Activated CD8-positive, alpha-beta T cell treated with anti-CD3 and anti-CD28 coated beads, Interleukin-2, amount 10 ng/mL, durations not matched to agents 7 days and 5 days (primary cell): ENCODE measurements around the gene SETD1A. TPM values are rescaled to one million over a fixed set of nuclear protein-coding genes. Genes with fewer than 3 reads are reported as not detected.
A peak's percentile ranks its signal among the peaks of the same experiment; 100 is the strongest.

Experiments
- ATAC-seq: fragments of 150-1000 bp; cut with Tn5 transposase; one replicate; pipeline ENCODE4 v1.10.0; 2021; ENCODE audit warnings: moderate library complexity
- CTCF ChIA-PET: fragments of 350-600 bp; sonication (Branson Sonifier 250); formaldehyde crosslinking; loops from one replicate; lab custom pipeline; 2021; ENCODE audit warnings: antibody characterized with exemption; lab: Charles Lee
- POLR2A ChIA-PET: fragments of 350-600 bp; sonication (Branson Sonifier 250); formaldehyde crosslinking; loops from one replicate; lab custom pipeline; 2021; ENCODE audit warnings: antibody characterized with exemption; lab: Charles Lee
- DNase-seq: peaks from one replicate; pipeline ENCODE4 v3.0.0-alpha.2; 2020
- H3K27ac Mint-ChIP-seq: one replicate; pipeline ENCODE4 v1.8.0; 2021; ENCODE audit warnings: mild to moderate bottlenecking, mixed read lengths
- H3K27me3 Mint-ChIP-seq: one replicate; pipeline ENCODE4 v1.8.0; 2021; ENCODE audit warnings: low read depth, mixed read lengths
- H3K36me3 Mint-ChIP-seq: one replicate; pipeline ENCODE4 v1.8.0; 2021; ENCODE audit warnings: low read depth, mixed read lengths
- H3K4me1 Mint-ChIP-seq: one replicate; pipeline ENCODE4 v1.8.0; 2021; ENCODE audit warnings: low read depth, mixed read lengths
- H3K4me3 Mint-ChIP-seq: one replicate; pipeline ENCODE4 v1.8.0; 2021; ENCODE audit warnings: mild to moderate bottlenecking, mixed read lengths
- H3K9me3 Mint-ChIP-seq: one replicate; pipeline ENCODE4 v1.8.0; 2022; ENCODE audit warnings: mixed read lengths; ENCODE audit not compliant: insufficient read depth
- total RNA-seq, 2 experiments: library from RNA; stranded (reverse); gene quantifications; one replicate each; pipeline ENCODE4 v1.2.3, GENCODE V29; 2021

SETD1A gene
- total RNA-seq, 2 experiments from 2014 or later = 25.6 to 28.4 TPM

DNA sequence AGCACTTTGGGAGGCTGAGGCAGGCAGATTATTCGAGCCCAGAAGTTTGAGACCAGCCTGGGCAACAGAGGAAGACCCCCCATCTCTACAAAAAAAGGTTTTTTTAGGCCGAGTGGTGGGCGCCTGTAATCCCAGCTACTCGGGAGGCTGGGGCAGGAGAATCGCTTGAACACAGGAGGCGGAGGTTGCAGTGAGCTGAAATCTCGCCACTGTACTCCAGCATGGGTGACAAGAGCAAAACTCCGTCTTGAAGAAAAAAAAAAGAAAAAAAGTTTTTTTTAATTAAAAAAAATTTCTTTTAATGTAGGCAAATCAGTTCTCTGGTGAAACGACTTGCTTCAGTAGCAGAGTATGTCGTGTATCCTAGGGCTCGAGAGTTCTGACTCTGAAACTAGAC, 38.4 kb downstream of the SETD1A start:
- ATAC-seq (no peak), DNase-seq (no peak)
- H3K27ac Mint-ChIP-seq = peak overlapping the region; percentile 67
- H3K4me3 Mint-ChIP-seq = peak overlapping the region; percentile 92
- no peaks in the 10 kb centered on the region for H3K9me3 Mint-ChIP-seq
- peaks cover 38% of the 10 kb centered on the region for H3K4me1 Mint-ChIP-seq
- H3K27me3 Mint-ChIP-seq = peaks cover 2% of the 10 kb centered on the region
- ChIA-PET POLR2A (interaction anchor here (1.6 kb wide), 2 partner anchors 77 to 146 kb away, joined by 6 to 13 read pairs; partner anchors contain the start of genes ZNF646 and ZNF668), CTCF (no interaction called here)
- H3K36me3 Mint-ChIP-seq = no peaks in the 10 kb centered on the region

DNA sequence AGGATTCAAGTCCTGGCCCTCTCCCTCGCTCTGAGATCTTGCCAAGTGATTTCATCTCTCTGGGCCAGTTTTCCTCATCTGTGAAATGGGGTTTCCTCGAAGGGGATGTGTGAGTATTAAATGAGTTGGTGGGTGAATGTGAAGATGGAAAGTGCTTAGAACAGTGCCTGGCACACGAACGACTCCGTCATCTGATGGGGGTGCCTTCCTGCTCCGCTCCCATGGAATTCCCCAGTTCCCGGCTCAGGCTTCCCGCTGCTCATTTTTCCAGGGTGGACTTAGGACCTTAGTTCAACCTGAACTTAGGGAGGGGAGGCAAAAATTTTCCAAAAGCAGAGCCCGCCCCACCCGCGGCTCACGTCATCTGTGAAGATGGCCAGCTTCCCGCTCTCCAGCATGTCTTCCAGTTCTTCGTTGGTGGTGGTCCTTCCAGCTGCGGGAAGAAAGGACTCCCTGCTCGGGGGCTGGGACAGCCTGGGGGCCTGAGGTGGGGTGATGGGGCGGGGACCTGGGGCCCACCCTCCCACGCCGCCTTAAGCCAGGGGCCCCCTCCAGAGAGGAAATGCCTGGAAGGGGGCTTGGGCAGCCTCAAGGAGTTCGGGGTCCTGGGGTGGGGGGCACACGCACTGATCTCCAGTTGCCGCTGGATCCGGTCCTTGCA, 38.9 kb downstream of the SETD1A start:
- no peaks in the 10 kb centered on the region for H3K36me3 Mint-ChIP-seq
- ChIA-PET CTCF (interaction anchor here (1.0 to 1.2 kb wide), 3 partner anchors 12 to 464 kb away, joined by 3 to 6 read pairs (median 4); partner anchors contain the start of gene HSD3B7), POLR2A (interaction anchor here (1.0 to 1.6 kb wide), 4 partner anchors 10 to 184 kb away, joined by 3 to 13 read pairs (median 6); partner anchors contain the start of genes FUS, ZNF646 and ZNF668)
- no peaks in the 10 kb centered on the region for H3K9me3 Mint-ChIP-seq
- peak overlapping the region; percentile 94 for H3K27ac Mint-ChIP-seq
- H3K4me3 Mint-ChIP-seq = peak overlapping the region; percentile 92
- peaks cover 34% of the 10 kb centered on the region for H3K4me1 Mint-ChIP-seq
- ATAC-seq (no peak), DNase-seq (no peak)
- peaks cover 2% of the 10 kb centered on the region for H3K27me3 Mint-ChIP-seq

DNA sequence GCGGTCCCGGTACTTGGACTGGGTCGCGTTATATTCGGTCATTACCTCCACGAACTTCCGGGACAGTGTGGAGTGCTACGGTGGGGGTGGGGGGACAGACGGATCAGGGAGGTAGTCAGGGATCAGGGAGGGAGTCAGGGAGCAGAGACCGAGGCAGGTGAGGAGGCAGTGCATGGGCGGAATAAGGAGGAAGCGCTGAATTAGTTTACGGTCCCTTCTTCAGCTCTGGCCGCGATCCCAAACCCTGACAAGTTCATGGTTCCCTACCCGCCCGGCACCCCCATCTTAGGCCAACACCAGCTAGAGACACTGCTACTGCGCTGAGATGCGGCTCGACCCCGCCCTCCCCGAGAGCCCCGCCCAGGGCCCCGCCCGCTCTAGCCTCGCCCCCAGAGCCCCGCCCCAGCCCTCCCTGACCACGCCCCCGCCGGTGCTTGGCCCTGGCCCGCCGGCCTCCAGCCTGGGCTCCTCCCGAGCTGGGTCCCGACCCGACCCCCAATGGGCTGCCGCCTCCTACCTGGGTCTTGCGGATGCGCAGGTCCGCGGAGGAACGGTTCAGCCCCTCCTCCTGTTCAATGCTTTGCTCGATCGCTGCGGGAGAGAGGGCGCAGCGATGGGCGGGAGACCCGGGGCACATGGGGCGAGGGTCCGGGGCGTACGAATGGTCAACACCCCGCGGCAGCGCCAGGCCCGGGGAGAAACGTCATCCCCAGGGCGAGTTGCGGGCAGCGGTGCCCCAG, 39.6 kb downstream of the SETD1A start:
- peak overlapping the region; percentile 92 for H3K4me3 Mint-ChIP-seq
- peak overlapping the region; percentile 94 for H3K27ac Mint-ChIP-seq
- ATAC-seq = peak; percentile 99
- peak; percentile 90 for DNase-seq
- no peaks in the 10 kb centered on the region for H3K36me3 Mint-ChIP-seq
- peaks cover 4% of the 10 kb centered on the region for H3K27me3 Mint-ChIP-seq
- ChIA-PET CTCF (interaction anchor here (1.0 to 1.2 kb wide), 3 partner anchors 13 to 463 kb away, joined by 3 to 6 read pairs (median 4); partner anchors contain the start of gene HSD3B7), POLR2A (interaction anchor here (0.6 to 1.6 kb wide), 7 partner anchors 9 to 183 kb away, joined by 3 to 13 read pairs (median 5); partner anchors contain the start of genes FUS, KAT8, ZNF646 and ZNF668)
- no peaks in the 10 kb centered on the region for H3K9me3 Mint-ChIP-seq
- peaks cover 32% of the 10 kb centered on the region for H3K4me1 Mint-ChIP-seq

DNA sequence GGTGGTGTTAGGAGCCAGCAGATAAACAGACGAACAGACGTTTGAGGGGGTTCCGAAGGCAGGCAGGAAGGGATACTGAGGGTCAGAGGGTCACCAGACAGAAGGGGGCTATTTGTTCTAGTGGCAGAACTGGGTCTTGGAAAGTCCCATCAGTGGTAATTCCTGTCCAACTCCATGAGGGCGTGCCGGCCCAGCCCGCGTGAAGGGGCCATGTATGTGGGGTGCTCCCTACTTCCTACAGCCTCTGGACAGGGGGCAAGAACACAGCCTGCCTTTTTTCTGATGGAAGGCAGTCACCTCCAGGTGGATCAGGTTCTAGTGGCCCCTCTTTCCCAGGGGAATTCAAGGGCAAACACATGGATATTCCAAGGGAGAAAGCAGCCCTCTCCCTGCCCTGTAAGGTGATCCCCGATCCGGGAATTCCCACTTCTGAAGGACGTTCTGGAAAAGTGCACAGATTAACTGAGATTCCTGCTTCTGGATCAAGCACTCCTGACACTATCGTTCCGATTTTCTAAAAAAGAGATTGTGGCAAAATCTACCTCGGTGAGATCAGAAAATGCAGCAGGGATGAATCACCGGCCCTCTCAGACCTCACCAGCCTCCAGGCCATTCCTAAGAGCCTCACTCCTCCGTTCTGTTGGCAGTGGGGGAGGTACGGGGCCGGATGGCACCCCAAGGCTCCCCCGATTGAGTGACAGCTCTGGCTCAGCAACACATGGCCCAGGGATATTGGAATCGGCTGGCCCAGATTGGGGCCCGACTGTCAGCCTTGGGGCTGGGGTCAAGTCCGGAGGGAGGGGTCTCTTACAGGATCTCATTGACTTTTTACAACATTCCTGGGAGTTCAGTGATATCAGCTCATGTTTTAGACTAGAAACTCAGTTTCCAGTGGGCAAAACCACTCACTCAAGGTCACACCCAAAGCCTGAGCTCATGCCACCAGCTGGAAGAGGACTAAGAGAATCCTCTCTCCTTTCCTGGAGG, 40.5 kb downstream of the SETD1A start:
- Mint-ChIP-seq H3K4me1 (peaks cover 25% of the 10 kb centered on the region), H3K36me3 (no peaks in the 10 kb centered on the region), H3K27me3 (peaks cover 4% of the 10 kb centered on the region), H3K27ac (no peak overlapping the region), H3K4me3 (peak overlapping the region; percentile 62), H3K9me3 (no peaks in the 10 kb centered on the region)
- ChIA-PET CTCF (interaction anchor here (1.0 to 1.9 kb wide), 7 partner anchors 13 to 462 kb away, joined by 3 to 6 read pairs (median 4); partner anchors contain the start of genes HSD3B7, ZNF646 and ZNF668), POLR2A (interaction anchor here (0.6 to 1.6 kb wide), 6 partner anchors 8 to 144 kb away, joined by 3 to 13 read pairs (median 5); partner anchors contain the start of genes KAT8, ZNF646 and ZNF668)
- ATAC-seq (no peak), DNase-seq (no peak)

DNA sequence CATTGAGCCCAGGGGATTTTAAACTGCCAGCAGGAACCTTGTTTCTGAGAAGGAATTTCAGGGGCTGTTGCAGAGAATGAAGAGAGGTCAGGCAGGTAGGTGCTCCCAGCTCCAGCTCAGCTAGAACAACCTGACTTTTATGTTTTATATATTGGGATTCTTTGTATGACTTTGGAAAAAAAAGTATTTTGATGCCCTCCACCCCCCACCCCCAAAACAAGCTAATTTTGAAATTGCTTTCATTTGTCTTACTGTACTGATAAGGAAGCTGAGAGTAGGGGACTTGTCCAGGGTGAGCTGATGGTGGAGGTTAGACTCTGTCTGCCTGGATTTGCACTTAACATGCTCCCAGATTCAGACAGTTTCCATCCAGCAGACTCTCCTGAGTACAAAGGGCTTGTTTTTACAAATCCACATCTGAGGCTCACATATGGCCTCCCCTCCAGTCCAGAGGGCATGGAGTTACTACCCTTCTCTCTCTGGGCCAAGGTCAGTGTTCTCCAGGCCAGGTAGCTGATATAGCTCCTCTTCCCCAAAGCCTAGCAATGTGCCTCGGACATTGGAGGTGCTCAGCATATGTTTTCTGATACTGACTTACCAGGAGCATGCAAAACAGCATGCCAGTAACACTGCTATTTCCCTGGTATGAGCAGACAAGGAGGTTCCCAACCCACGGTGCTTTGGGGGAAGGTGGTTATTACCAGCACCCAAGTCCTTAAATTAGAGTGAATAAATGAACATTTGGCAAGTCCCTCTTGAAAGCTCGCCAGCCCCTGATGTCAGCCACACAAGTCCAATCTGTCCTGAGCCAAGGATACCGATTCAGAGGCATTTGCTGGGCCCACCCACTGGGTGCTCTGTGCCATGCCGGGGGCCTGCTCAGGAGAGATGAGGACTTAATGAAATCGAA, 41.6 kb downstream of the SETD1A start:
- no peak for DNase-seq
- peaks cover 4% of the 10 kb centered on the region for H3K27me3 Mint-ChIP-seq
- no peaks in the 10 kb centered on the region for H3K9me3 Mint-ChIP-seq
- POLR2A ChIA-PET = no interaction called here
- CTCF ChIA-PET = interaction anchor here (0.7 to 1.9 kb wide), 6 partner anchors 13 to 512 kb away, joined by 3 to 5 read pairs (median 4); partner anchors contain the start of genes ZNF646 and ZNF668
- no peak for ATAC-seq
- H3K4me1 Mint-ChIP-seq = peaks cover 15% of the 10 kb centered on the region
- H3K36me3 Mint-ChIP-seq = no peaks in the 10 kb centered on the region
- no peak overlapping the region for H3K4me3 Mint-ChIP-seq
- H3K27ac Mint-ChIP-seq = no peak overlapping the region

DNA sequence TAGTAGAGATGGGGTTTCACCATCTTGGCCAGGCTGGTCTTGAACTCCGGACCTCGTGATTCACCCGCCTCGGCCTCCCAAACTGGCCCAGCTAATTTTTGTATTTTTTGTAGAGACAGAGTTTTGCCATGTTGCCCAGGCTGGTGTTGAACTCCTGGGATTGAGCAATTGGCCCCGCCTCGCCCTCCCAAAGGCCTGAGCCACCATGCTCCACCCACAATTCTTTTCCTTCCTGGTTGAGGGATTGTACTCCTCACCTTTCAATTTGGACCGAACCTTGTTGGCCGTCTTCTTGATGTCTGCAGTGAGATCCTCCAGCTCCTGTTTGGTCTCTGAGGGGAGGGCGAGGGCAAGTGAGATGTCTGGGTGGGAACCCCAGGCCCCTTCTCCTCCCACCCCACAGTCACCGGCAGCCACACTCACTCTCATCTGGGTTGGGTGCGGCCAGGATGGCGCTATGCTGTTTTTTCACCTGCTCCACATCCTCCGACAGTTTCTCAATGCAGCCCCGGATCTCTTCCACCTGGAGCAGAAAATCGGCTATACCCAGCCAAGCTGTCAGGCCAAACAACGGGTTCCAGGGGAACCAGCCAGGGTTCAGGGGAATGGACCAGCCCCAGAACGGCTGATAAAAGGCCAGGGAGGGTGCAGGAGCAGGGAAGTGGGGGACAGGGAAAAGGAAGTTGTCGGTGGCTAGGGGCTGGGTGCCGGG, 43.3 kb downstream of the SETD1A start:
- ATAC-seq (no peak), DNase-seq (no peak)
- Mint-ChIP-seq H3K4me3 (no peak overlapping the region), H3K9me3 (no peaks in the 10 kb centered on the region), H3K27me3 (peaks cover 8% of the 10 kb centered on the region), H3K36me3 (no peaks in the 10 kb centered on the region), H3K27ac (no peak overlapping the region), H3K4me1 (peaks cover 7% of the 10 kb centered on the region)
- CTCF ChIA-PET = no interaction called here
- POLR2A ChIA-PET = no interaction called here

DNA sequence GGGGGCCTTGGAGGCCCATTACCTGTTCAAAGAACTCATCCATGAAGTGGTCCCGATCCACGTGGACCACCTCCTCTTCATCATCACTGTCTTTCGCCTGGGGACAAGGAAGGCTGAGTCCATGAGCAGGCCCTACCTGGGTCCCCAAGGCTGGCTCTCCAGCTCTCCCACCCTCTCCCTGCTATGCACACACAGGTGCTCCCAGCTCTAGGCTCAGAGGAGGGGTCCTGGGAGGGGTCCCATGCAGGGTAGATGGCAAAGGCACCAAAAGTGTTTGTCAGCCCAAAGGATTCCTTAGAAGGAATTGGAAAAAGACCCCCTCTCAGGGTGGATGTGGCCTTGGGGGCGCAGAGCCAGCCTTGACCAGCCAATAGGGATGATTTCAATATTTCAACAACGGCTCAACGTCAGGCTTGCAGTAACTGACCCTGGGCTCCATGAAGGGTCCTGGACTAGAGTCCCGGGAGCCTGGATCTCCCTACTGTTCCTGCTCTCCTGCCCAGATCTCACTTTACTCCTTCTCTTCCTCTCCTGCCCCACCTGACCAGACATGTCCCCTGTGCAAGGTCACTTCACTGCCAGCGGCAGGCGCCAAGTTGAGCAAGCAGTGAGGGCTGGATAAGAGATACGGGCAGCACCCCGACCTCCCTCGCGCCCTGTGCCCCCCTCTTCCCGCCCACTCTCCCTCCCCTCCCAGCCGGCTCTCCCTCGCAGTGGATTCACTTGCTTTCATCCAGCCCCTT, 44.1 kb downstream of the SETD1A start:
- peaks cover 12% of the 10 kb centered on the region for H3K27me3 Mint-ChIP-seq
- H3K4me1 Mint-ChIP-seq = peaks cover 3% of the 10 kb centered on the region
- DNase-seq (no peak), ATAC-seq (no peak)
- no peaks in the 10 kb centered on the region for H3K36me3 Mint-ChIP-seq
- H3K4me3 Mint-ChIP-seq = no peak overlapping the region
- ChIA-PET POLR2A (no interaction called here), CTCF (interaction anchor here (1.1 kb wide), 1 partner anchor 140 kb away, joined by 3 read pairs; no protein-coding TSS in a partner anchor)
- no peak overlapping the region for H3K27ac Mint-ChIP-seq
- no peaks in the 10 kb centered on the region for H3K9me3 Mint-ChIP-seq

DNA sequence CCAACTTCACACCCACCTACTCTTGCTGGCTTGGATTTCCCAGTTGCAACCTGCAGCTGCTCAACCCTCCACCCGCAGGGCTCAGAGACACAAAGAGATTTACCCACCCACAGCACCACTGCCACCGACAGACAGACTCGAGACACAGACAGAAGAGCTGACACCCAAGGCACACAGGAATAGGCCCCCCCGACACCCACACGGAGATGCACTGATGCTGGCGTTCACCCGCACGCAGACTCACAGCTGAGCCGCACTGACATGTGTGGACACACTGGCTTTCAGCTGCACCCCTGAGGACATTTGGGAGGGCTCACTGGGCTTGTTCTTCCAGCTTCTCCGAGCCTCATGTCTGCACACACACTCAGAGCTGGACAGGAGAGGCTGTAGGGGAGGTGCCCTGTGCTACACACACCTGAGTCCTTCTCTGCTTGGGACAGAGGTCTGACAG, 44.7 kb downstream of the SETD1A start:
- H3K4me3 Mint-ChIP-seq = no peak overlapping the region
- no peaks in the 10 kb centered on the region for H3K9me3 Mint-ChIP-seq
- no peak overlapping the region for H3K27ac Mint-ChIP-seq
- H3K27me3 Mint-ChIP-seq = peaks cover 14% of the 10 kb centered on the region
- ChIA-PET CTCF (interaction anchor here (1.1 kb wide), 1 partner anchor 140 kb away, joined by 3 read pairs; no protein-coding TSS in a partner anchor), POLR2A (no interaction called here)
- H3K36me3 Mint-ChIP-seq = no peaks in the 10 kb centered on the region
- DNase-seq = no peak
- ATAC-seq = no peak
- H3K4me1 Mint-ChIP-seq = no peaks in the 10 kb centered on the region

DNA sequence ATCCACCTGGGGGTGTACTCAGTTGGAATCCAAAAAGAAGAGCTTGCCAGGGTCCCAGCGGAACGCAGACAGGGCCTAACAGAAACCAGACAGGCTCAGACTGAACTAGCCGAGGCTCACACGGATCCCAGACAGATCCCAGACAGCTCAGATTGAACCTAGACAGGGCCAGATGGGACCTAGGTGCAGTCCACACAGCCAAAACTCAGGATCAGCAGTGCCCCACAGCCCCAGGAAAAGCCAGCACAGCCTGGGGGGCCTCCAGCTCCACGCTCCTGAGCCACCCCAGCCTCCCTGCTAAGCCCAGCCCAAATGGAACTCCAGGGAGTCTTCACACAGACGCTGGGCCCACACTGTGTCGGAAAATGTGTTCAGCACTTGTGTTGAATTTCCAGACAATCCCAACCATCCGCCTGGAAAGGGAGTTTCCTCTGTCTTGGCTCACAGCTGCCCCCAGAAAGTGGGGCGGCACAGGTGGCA, 45.3 kb downstream of the SETD1A start:
- DNase-seq = no peak
- Mint-ChIP-seq H3K9me3 (no peaks in the 10 kb centered on the region), H3K4me3 (no peak overlapping the region), H3K27ac (no peak overlapping the region), H3K4me1 (no peaks in the 10 kb centered on the region), H3K36me3 (no peaks in the 10 kb centered on the region), H3K27me3 (peaks cover 19% of the 10 kb centered on the region)
- ChIA-PET CTCF (interaction anchor here (1.1 to 2.1 kb wide), 2 partner anchors 19 to 139 kb away, joined by 3 to 9 read pairs; partner anchors contain the start of gene HSD3B7), POLR2A (interaction anchor here (0.6 kb wide), 2 partner anchors 17 to 112 kb away, joined by 3 read pairs; no protein-coding TSS in a partner anchor)
- ATAC-seq = no peak
